A549 (cell line): ENCODE measurements around the gene LEMD1. TPM values are rescaled to one million over a fixed set of nuclear protein-coding genes. Genes with fewer than 3 reads are reported as not detected.
A peak's percentile ranks its signal among the peaks of the same experiment; 100 is the strongest.

ENCODE experiments used
- ATAC-seq, 2 experiments: fragments of 200-7000 bp in 1 of 2; fragments of >200 bp in 1 of 2; cut with Nextera tagmentation in 1 of 2; cut with Tn5 transposase in 1 of 2; 3 replicates each; pipeline versions ENCODE4 v1.8.0 to v1.9.1; 2018 to 2020; ENCODE audit warnings: mild to moderate bottlenecking in 1 of 2, moderate library complexity in 1 of 2
- CTCF ChIA-PET: fragments of 300-600 bp; sonication (Branson Sonifier 250); formaldehyde crosslinking; extraction: SDS; loops from one replicate; lab custom pipeline; 2021; ENCODE audit warnings: antibody characterized with exemption, inconsistent platforms; lab: Yijun Ruan, JAX
- POLR2A ChIA-PET: fragments of 350-600 bp; formaldehyde crosslinking; extraction: SDS; loops from one replicate; lab custom pipeline; 2021; ENCODE audit warnings: antibody characterized with exemption, inconsistent platforms; lab: Yijun Ruan, JAX
- DNase-seq, 2 experiments: peaks; one replicate each; pipeline versions ENCODE4 v3.0.0 to v3.0.0-alpha.2; 2011 to 2016; ENCODE audit warnings: low read depth in 1 of 2, low spot score in 1 of 2
- FAIRE-seq: peaks from 2 replicates; lab custom pipeline; 2011; peaks lifted over from hg19 to GRCh38; lab: Jason Lieb, UNC
- H3K27ac ChIP-seq, 2 experiments: fragments of >200 bp; sonication (Bioruptor Twin); formaldehyde crosslinking; 3 replicates each; pipeline ENCODE4 v1.5.1; 2016 to 2017
- H3K4me1 ChIP-seq: fragments of >200 bp; sonication (Bioruptor Twin); formaldehyde crosslinking; 3 replicates; pipeline ENCODE4 v1.6.1; 2016
- H3K4me2 ChIP-seq: fragments of >200 bp; sonication (Bioruptor Twin); formaldehyde crosslinking; 3 replicates; pipeline ENCODE4 v1.6.1; 2016
- H3K4me3 ChIP-seq: fragments of >200 bp; sonication (Bioruptor Twin); formaldehyde crosslinking; 3 replicates; pipeline ENCODE4 v1.5.1; 2016
- H3K9me3 ChIP-seq: fragments of >200 bp; sonication (Bioruptor Twin); formaldehyde crosslinking; 3 replicates; pipeline ENCODE4 v1.6.1; 2016
- CBX8 ChIP-seq: fragments of 200-600 bp; sonication (generic); IDR thresholded peaks from 2 replicates; pipeline ENCODE4 v1.6.1; 2016
- CTCF ChIP-seq: fragments of >200 bp; sonication (Bioruptor Twin); formaldehyde crosslinking; IDR thresholded peaks from 3 replicates; pipeline ENCODE4 v1.5.1; 2016
- MAFK ChIP-seq: fragments of 450-650 bp; IDR thresholded peaks from 2 replicates; pipeline ENCODE4 v1.6.1; 2014; ENCODE audit not compliant: partially characterized antibody
- RAD21 ChIP-seq, 2 experiments: fragments of >200 bp in 1 of 2; sonication (Bioruptor Twin) in 1 of 2; formaldehyde crosslinking in 1 of 2; IDR thresholded peaks in 1 of 2; conservative IDR thresholded peaks in 1 of 2; 2 replicates in 1 of 2; 3 replicates in 1 of 2; pipeline ENCODE4 v1.6.1; 2012 to 2018; ENCODE audit warnings: inconsistent platforms in 1 of 2
- RNF2 ChIP-seq: fragments of 200-600 bp; sonication (generic); IDR thresholded peaks from 2 replicates; pipeline ENCODE4 v1.6.1; 2016; ENCODE audit warnings: low read depth, mild to moderate bottlenecking, antibody characterized with exemption, moderate library complexity, borderline replicate concordance
- ZFP36 ChIP-seq: fragments of 450-650 bp; IDR thresholded peaks from 2 replicates; pipeline ENCODE4 v1.6.1; 2014; ENCODE audit warnings: borderline replicate concordance; ENCODE audit not compliant: partially characterized antibody
- WGBS: methylation state at CpG from one replicate; pipeline ENCODE4 v1.1.6; 2017; ENCODE audit errors: missing lambda C conversion rate; 5-methylcytosine and 5-hydroxymethylcytosine counted together
- polyA plus RNA-seq, 4 experiments: library from polyadenylated mRNA; depleted of rRNA in 3 of 4; stranded (reverse); fragments of >200 nt; fragmentation: RNase III in 1 of 4; extraction: RNeasy Plus Mini Kit Qiagen cat#74134 plus additional on column Dnase treatment in 1 of 4; gene quantifications; 2 replicates in 3 of 4; 3 replicates in 1 of 4; pipeline ENCODE4 v1.2.3, GENCODE V29; 2011 to 2017
- TF ChIP-seq, protein P1 (sequence below): fragments of 150-350 bp; IDR thresholded peaks from 2 replicates; pipeline ENCODE4 v1.6.1; 2014; ENCODE audit warnings: low read depth, mild to moderate bottlenecking, low read length

LEMD1 gene
- polyA plus RNA-seq, 2 of the 4 experiments (the other 2 are of a cell fraction): 0.14 to 0.18 TPM

DNA sequence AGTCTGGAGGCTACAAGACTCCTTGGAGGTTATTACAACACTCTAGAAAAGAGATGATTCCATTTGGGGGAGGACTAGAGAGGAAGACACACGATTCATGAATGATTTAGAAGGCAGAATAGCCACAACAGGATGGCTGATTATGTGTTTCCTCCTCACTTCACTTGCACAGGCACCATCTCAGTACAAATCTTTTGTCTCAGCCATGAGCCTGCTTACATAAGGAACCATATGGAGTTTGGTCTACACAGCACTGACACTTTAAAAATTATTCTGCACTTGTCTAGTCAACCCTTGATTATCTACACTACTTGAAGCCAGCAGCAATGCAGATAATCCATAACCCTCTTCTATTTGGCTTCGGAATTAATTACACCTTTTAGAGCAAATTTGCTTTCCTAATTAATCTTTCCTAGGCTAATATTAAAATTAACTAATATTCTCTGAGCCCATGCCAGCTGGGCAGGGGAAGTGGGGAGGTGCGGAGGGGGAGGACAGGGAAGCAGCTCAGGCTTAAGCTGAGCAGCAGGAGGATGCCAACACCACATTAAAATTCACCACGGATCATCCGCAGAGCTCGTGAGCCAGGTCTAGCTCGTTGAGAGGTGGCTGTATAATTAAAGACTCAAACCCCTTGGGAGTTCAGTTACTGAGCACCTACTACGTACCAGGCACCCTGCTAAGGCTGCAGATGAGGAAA is 3.2 kb upstream of the LEMD1 start:
- DNase-seq (no peak), FAIRE-seq (no peak), ATAC-seq (no peak)
- H3K9me3 ChIP-seq: no peaks in the 10 kb centered on the region
- POLR2A ChIA-PET: interaction anchor here (0.9 kb wide), 1 partner anchor 28 kb away, joined by 3 read pairs; no protein-coding TSS in a partner anchor
- no peak overlapping the region for H3K4me2 ChIP-seq
- no peak overlapping the region for H3K27ac ChIP-seq
- CTCF ChIA-PET: interaction anchor here (1.0 to 8.2 kb wide), 11 partner anchors 9 to 99 kb away, joined by 3 to 40 read pairs (median 10); no protein-coding TSS in a partner anchor
- H3K4me1 ChIP-seq: no peaks in the 10 kb centered on the region
- H3K4me3 ChIP-seq: no peak overlapping the region
- no peak for TF ChIP-seq RAD21 (conservative IDR thresholded peaks at IDR 0.05 in 1 of 2, IDR thresholded peaks at IDR 0.05 in 1 of 2)
- TF ChIP-seq RNF2: peak; percentile 54; the same call in 1 of the 2 replicates
- WGBS: 23% methylated on average over 8 of the region's 8 CpGs

GRCh38 chr1:205423814-205424399 is 2.1 kb upstream of the LEMD1 start:
- CTCF ChIA-PET: interaction anchor here (0.6 to 9.7 kb wide), 14 partner anchors 6 to 139 kb away, joined by 3 to 66 read pairs (median 5); no protein-coding TSS in a partner anchor
- no peaks in the 10 kb centered on the region for H3K4me1 ChIP-seq
- FAIRE-seq (no peak), ATAC-seq (no peak), DNase-seq (no peak)
- peak; percentile 84; the same call in 1 of the 2 replicates for TF ChIP-seq RNF2
- peak; percentile 96 for TF ChIP-seq CBX8
- no peak for TF ChIP-seq CTCF
- H3K4me2 ChIP-seq: no peak overlapping the region
- H3K4me3 ChIP-seq: no peak overlapping the region
- 34% methylated on average over 6 of the region's 6 CpGs for WGBS
- no peaks in the 10 kb centered on the region for H3K9me3 ChIP-seq
- POLR2A ChIA-PET: no interaction called here
- H3K27ac ChIP-seq: no peak overlapping the region

GRCh38 chr1:205422993-205423642 is 1.3 kb upstream of the LEMD1 start:
- no peak for DNase-seq
- no peak overlapping the region for H3K27ac ChIP-seq
- H3K4me2 ChIP-seq: no peak overlapping the region
- CTCF ChIA-PET: interaction anchor here (1.0 to 9.7 kb wide), 9 partner anchors 7 to 138 kb away, joined by 3 to 66 read pairs (median 5); no protein-coding TSS in a partner anchor
- 25% methylated on average over 4 of the region's 4 CpGs for WGBS
- no peak overlapping the region for H3K4me3 ChIP-seq
- POLR2A ChIA-PET: no interaction called here
- no peak for FAIRE-seq
- no peaks in the 10 kb centered on the region for H3K4me1 ChIP-seq
- no peaks in the 10 kb centered on the region for H3K9me3 ChIP-seq
- TF ChIP-seq CTCF: 0 out of 3 replicates have a peak, but pooled peaks have one; percentile 9
- TF ChIP-seq, protein P1, sequence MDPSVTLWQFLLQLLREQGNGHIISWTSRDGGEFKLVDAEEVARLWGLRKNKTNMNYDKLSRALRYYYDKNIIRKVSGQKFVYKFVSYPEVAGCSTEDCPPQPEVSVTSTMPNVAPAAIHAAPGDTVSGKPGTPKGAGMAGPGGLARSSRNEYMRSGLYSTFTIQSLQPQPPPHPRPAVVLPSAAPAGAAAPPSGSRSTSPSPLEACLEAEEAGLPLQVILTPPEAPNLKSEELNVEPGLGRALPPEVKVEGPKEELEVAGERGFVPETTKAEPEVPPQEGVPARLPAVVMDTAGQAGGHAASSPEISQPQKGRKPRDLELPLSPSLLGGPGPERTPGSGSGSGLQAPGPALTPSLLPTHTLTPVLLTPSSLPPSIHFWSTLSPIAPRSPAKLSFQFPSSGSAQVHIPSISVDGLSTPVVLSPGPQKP: no peak
- no peak for ATAC-seq

DNA sequence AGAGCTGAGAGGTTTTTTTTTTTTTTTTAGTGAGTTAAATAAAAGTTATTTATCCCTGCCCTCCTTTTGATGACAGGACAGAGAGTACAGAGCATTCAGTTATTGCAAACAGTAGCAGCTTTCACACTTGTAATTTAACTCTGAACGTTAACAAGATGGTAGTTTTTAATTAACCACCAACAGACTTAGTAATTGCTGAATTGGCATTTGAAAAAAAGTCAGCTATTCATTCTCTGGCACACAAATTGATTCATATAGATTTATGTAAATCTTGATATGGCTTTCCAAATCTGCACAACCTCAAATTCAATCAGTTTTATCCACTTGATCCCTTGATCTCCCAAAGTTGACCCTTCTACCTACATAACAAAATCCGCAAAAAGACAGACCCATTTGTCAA is 918 bp downstream of the LEMD1 start:
- Histone ChIP-seq H3K4me2 (no peak overlapping the region), H3K4me3 (no peak overlapping the region), H3K27ac (no peak overlapping the region), H3K9me3 (no peaks in the 10 kb centered on the region)
- DNase-seq (no peak), FAIRE-seq (no peak)
- peak; percentile 61 for TF ChIP-seq MAFK
- TF ChIP-seq ZFP36: no peak
- TF ChIP-seq, all 56 proteins: peak for 1
- no peaks in the 10 kb centered on the region for H3K4me1 ChIP-seq
- WGBS: 47% methylated on average over 2 of the region's 2 CpGs
- ChIA-PET POLR2A (no interaction called here), CTCF (interaction anchor here (1.2 to 9.7 kb wide), 6 partner anchors 9 to 103 kb away, joined by 4 to 66 read pairs (median 8); no protein-coding TSS in a partner anchor)
- ATAC-seq: no peak
